HepG2 (cell line): ENCODE data around the gene KIF1C.

ENCODE experiments used
- ETV5 ChIP-seq: IDR thresholded peaks from 2 replicates; pipeline ENCODE4 v1.6.1; 2018; ENCODE audit warnings: missing biosample characterization, missing genetic modification reagents, inconsistent platforms, borderline replicate concordance
- ZNF264 ChIP-seq: sonication (generic); formaldehyde crosslinking; IDR thresholded peaks from 2 replicates; pipeline ENCODE4 v1.4.0; 2020; ENCODE audit warnings: missing genetic modification reagents
- TF ChIP-seq, protein P1 (sequence below): sonication (generic); formaldehyde crosslinking; IDR thresholded peaks from 2 replicates; pipeline ENCODE4 v1.5.0; 2020; ENCODE audit warnings: mild to moderate bottlenecking, missing genetic modification reagents, moderate library complexity

DNA sequence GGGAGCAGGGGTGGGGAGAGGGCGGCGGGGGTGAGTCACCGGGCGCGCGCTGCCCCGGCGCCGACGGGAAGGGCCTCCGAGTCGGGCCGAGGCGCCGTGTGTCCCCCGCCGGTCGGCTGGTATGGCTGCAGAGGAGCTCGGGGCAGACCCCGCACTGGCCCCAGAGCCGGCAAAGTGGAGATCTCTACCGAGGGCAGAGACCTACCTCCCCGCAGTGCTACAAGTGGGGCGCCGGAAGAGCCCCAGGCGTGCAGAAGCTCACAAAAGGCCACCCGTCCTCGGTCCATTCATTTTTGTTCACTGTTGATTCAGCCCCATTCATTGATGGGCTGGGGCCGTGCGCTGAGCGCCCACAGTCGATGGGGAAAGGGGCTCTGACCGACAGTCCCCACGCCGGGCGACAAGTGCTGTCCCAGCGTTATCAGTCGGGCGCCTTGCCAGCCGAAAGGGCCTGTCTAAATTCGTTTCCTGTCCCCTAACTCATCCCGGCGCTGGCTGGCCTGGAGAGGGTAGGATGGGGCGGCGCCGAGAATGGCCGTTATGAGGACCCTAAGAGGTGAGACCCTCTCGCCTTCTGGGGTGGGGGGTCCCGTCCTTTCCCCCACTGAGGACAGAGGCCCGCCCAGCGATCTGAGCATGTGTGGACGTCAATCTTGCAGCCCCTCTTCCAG is 47.5 kb upstream of the KIF1C start:
- no peak for TF ChIP-seq ZNF264
- TF ChIP-seq, protein P1, sequence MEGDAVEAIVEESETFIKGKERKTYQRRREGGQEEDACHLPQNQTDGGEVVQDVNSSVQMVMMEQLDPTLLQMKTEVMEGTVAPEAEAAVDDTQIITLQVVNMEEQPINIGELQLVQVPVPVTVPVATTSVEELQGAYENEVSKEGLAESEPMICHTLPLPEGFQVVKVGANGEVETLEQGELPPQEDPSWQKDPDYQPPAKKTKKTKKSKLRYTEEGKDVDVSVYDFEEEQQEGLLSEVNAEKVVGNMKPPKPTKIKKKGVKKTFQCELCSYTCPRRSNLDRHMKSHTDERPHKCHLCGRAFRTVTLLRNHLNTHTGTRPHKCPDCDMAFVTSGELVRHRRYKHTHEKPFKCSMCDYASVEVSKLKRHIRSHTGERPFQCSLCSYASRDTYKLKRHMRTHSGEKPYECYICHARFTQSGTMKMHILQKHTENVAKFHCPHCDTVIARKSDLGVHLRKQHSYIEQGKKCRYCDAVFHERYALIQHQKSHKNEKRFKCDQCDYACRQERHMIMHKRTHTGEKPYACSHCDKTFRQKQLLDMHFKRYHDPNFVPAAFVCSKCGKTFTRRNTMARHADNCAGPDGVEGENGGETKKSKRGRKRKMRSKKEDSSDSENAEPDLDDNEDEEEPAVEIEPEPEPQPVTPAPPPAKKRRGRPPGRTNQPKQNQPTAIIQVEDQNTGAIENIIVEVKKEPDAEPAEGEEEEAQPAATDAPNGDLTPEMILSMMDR (CRISPR knock-in tag), result no peak
- no peak for TF ChIP-seq ETV5
